ENCODE data around the gene RHCE.
"Not testable (repeated sequence)": the region's sequence is repeated elsewhere in the genome, so short reads cannot be mapped to it uniquely, and the experiment has no call there.

GRCh38 chr1:25460816-25461215, 40.2 kb upstream of the RHCE start:
- TF ChIP-seq CTCF (IDR thresholded peaks at IDR 0.05; ENCODE audit: insufficient read depth, low read length); POLR2AphosphoS5 (IDR thresholded peaks at IDR 0.05; ENCODE audit: low read depth); REST (IDR thresholded peaks at IDR 0.05; ENCODE audit: insufficient replicate concordance, low read depth); GABPA (IDR thresholded peaks at IDR 0.05; ENCODE audit: low read depth): not testable (repeated sequence)
